ENCODE data around the gene RND3. TPM values are rescaled to one million over a fixed set of nuclear protein-coding genes. Genes with fewer than 3 reads are reported as not detected.

The RND3 gene
- total and polyA plus RNA-seq, 9 of the 15 experiments (the other 6 are each of a cell fraction or from before 2014, with no cell fraction given): 0.22 to 0.64 (median 0.29) TPM; not detected in 4

DNA sequence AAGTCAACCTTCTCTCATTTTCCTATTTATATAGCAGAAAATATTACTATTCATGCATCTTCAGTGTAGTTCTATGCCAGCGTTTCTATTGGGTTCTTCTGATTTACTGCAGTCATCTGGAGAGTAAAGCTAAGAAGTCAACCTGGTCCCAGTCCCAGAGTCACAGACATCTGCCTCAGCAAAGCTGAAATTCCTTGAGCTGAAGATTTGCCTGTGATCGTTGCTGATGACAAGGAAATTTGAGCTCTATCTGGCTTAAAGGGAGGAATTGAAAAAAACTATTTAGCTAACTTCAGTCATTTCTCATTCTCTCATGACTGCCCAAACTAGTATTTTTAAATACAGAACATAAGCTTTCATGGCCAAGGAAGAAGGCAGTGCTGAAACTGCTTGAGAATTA is 45.7 kb downstream of the RND3 start:
- ChIA-PET CTCF (ENCODE audit: low intra/inter-chr PET ratio) (no interaction called here), POLR2A (no interaction called here)
- Histone ChIP-seq H3K4me1 (replicated peaks in 1 of 2; ENCODE audit: control insufficient read depth in 2 of 2, insufficient read depth in 2 of 2, low read length in 2 of 2) (no peaks in the 10 kb centered on the region), H3K9me1 (ENCODE audit: control insufficient read depth, insufficient read depth, low read length) (no peaks in the 10 kb centered on the region), H3K27me3 (ENCODE audit: control insufficient read depth in 2 of 2, insufficient read depth in 2 of 2, low read length in 2 of 2) (no peaks in the 10 kb centered on the region), H3K9me3 (replicated peaks; ENCODE audit: control insufficient read depth, insufficient read depth, low read depth, low read length) (no peaks in the 10 kb centered on the region), H4K20me1 (replicated peaks; ENCODE audit: control insufficient read depth, insufficient read depth, low read length) (no peaks in the 10 kb centered on the region), H3K36me3 (ENCODE audit: control insufficient read depth, insufficient read depth, low read length) (no peaks in the 10 kb centered on the region), H3K79me2 (ENCODE audit: control insufficient read depth, insufficient read depth, low read length) (no peaks in the 10 kb centered on the region), H3K4me3 (no peak overlapping the region), H3K27ac (ENCODE audit: extremely low read depth, low read depth, low read length) (no peak overlapping the region), H3K9ac (ENCODE audit: insufficient read depth in 1 of 2, low read depth in 2 of 2, low read length in 2 of 2) (no peak overlapping the region), H3K4me2 (ENCODE audit: insufficient read depth, low read length) (no peak overlapping the region), H2AFZ (ENCODE audit: low read depth, low read length) (no peak overlapping the region)
- FAIRE-seq: no peak
- DNase-seq (ENCODE audit: extremely low read depth in 1 of 4, low spot score in 3 of 4): no peak
- in situ Hi-C loops (cut with MboI): no loop called here
- no peak for ATAC-seq
- TF ChIP-seq, protein P1, sequence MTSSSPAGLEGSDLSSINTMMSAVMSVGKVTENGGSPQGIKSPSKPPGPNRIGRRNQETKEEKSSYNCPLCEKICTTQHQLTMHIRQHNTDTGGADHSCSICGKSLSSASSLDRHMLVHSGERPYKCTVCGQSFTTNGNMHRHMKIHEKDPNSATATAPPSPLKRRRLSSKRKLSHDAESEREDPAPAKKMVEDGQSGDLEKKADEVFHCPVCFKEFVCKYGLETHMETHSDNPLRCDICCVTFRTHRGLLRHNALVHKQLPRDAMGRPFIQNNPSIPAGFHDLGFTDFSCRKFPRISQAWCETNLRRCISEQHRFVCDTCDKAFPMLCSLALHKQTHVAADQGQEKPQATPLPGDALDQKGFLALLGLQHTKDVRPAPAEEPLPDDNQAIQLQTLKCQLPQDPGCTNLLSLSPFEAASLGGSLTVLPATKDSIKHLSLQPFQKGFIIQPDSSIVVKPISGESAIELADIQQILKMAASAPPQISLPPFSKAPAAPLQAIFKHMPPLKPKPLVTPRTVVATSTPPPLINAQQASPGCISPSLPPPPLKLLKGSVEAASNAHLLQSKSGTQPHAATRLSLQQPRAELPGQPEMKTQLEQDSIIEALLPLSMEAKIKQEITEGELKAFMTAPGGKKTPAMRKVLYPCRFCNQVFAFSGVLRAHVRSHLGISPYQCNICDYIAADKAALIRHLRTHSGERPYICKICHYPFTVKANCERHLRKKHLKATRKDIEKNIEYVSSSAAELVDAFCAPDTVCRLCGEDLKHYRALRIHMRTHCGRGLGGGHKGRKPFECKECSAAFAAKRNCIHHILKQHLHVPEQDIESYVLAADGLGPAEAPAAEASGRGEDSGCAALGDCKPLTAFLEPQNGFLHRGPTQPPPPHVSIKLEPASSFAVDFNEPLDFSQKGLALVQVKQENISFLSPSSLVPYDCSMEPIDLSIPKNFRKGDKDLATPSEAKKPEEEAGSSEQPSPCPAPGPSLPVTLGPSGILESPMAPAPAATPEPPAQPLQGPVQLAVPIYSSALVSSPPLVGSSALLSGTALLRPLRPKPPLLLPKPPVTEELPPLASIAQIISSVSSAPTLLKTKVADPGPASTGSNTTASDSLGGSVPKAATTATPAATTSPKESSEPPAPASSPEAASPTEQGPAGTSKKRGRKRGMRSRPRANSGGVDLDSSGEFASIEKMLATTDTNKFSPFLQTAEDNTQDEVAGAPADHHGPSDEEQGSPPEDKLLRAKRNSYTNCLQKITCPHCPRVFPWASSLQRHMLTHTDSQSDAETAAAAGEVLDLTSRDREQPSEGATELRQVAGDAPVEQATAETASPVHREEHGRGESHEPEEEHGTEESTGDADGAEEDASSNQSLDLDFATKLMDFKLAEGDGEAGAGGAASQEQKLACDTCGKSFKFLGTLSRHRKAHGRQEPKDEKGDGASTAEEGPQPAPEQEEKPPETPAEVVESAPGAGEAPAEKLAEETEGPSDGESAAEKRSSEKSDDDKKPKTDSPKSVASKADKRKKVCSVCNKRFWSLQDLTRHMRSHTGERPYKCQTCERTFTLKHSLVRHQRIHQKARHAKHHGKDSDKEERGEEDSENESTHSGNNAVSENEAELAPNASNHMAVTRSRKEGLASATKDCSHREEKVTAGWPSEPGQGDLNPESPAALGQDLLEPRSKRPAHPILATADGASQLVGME (CRISPR knock-in tag; IDR thresholded peaks at IDR 0.05): no peak
- TF ChIP-seq HCFC1 (IDR thresholded peaks at IDR 0.05; ENCODE audit: low read depth, low read length): no peak
- no peak for TF ChIP-seq XRCC3 (IDR thresholded peaks at IDR 0.05)
- no peak for TF ChIP-seq RCOR1 (IDR thresholded peaks at IDR 0.05; ENCODE audit: borderline replicate concordance in 1 of 2, low read depth in 2 of 2, low read length in 2 of 2)
- TF ChIP-seq, protein P2, sequence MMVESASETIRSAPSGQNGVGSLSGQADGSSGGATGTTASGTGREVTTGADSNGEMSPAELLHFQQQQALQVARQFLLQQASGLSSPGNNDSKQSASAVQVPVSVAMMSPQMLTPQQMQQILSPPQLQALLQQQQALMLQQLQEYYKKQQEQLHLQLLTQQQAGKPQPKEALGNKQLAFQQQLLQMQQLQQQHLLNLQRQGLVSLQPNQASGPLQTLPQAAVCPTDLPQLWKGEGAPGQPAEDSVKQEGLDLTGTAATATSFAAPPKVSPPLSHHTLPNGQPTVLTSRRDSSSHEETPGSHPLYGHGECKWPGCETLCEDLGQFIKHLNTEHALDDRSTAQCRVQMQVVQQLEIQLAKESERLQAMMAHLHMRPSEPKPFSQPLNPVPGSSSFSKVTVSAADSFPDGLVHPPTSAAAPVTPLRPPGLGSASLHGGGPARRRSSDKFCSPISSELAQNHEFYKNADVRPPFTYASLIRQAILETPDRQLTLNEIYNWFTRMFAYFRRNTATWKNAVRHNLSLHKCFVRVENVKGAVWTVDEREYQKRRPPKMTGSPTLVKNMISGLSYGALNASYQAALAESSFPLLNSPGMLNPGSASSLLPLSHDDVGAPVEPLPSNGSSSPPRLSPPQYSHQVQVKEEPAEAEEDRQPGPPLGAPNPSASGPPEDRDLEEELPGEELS (CRISPR knock-in tag; IDR thresholded peaks at IDR 0.05; ENCODE audit: borderline replicate concordance): no peak
- TF ChIP-seq FOXA1 (IDR thresholded peaks at IDR 0.05; ENCODE audit: borderline replicate concordance): no peak
- no peak for TF ChIP-seq ZNF253 (CRISPR knock-in tag; conservative IDR thresholded peaks at IDR 0.05)
- no peak for TF ChIP-seq HDAC8 (tag; IDR thresholded peaks at IDR 0.05)
- no peak for TF ChIP-seq MCM7 (IDR thresholded peaks at IDR 0.05)
- TF ChIP-seq RBM25 (IDR thresholded peaks at IDR 0.05; ENCODE audit: low read depth, low read length, severe bottlenecking): no peak
- BruUV-seq (replicated peaks): no TSS peak
- intact Hi-C loops (cut with micrococcal nuclease): no loop called here
- WGBS (ENCODE audit: insufficient coverage, low coverage, missing lambda C conversion rate): 5% methylated on average over 2 of the region's 2 CpGs
